NT2/D1 (cell line): Measurements from ENCODE around the gene SEC23B.

ENCODE experiments used
- SUZ12 ChIP-seq: IDR thresholded peaks from 2 replicates; pipeline ENCODE4 v1.6.1; 2011; ENCODE audit not compliant: insufficient read length, insufficient read depth; ENCODE audit errors: extremely low read depth
- YY1 ChIP-seq: IDR thresholded peaks from 2 replicates; pipeline ENCODE4 v1.6.1; 2011; ENCODE audit not compliant: insufficient read length, insufficient read depth
- ZNF274 ChIP-seq: IDR thresholded peaks from 2 replicates; pipeline ENCODE4 v1.6.1; 2011; ENCODE audit warnings: mild to moderate bottlenecking, low read depth, low read length

DNA sequence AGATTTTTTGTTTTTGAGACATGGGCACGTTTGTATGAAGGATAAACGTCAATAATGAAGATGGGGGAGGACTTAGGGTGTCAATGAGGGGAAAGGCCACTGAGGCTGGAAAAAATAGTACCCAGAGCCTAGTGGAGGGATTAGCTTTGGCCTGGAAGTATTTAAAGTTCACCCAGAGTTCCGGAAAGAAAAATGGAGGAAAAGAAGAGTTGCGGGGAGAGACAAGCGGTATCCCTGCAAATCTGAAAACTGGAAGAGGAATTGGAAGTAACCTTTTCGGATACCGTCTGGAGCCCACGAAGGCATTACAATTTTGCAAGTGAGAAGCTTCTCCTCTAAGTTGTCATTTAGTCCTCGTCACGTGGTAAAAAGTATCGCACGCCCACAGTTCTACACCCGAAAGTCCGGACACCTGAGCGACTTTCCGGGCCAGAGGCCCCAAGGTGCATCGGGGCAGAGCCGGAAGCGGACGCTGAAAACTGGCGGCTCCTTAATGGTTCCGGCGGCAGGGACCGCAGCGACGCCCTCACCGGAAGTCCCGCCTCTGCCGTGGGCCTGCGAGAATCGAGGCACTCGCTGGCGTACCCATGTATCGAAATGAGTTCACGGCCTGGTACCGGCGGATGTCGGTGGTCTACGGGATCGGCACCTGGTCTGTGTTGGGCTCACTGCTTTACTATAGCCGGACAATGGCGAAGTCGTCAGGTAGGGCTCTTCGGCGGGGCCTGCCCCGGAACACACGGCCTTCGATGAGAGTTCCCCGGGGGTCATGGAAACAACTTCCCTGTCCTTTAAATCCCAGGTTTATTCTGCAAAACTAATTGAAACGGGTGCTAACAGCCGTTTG, 59.4 kb downstream of the SEC23B start, which contains the start of gene SMIM26:
- no peak for TF ChIP-seq ZNF274
- TF ChIP-seq SUZ12, result no peak
- no peak for TF ChIP-seq YY1
